HG02970 (cell line): ENCODE data around the gene VPS18.
A peak's percentile ranks its signal among the peaks of the same experiment; 100 is the strongest.

ENCODE experiments used
- ATAC-seq: cut with Tn5 transposase; IDR thresholded peaks from one replicate; pipeline ENCODE4 v1.9.1; 2021; ENCODE audit warnings: mild to moderate bottlenecking, moderate library complexity, moderate number of reproducible peaks; ENCODE audit not compliant: unreplicated experiment, low FRiP score

The VPS18 gene

GRCh38 chr15:40932649-40933516, 38.6 kb downstream of the VPS18 start:
- no peak for ATAC-seq

GRCh38 chr15:40933517-40933902, 39.3 kb downstream of the VPS18 start:
- no peak for ATAC-seq

- no peak for ATAC-seq
Observed at GRCh38 chr15:40934457-40934856, 40.2 kb downstream of the VPS18 start.

DNA sequence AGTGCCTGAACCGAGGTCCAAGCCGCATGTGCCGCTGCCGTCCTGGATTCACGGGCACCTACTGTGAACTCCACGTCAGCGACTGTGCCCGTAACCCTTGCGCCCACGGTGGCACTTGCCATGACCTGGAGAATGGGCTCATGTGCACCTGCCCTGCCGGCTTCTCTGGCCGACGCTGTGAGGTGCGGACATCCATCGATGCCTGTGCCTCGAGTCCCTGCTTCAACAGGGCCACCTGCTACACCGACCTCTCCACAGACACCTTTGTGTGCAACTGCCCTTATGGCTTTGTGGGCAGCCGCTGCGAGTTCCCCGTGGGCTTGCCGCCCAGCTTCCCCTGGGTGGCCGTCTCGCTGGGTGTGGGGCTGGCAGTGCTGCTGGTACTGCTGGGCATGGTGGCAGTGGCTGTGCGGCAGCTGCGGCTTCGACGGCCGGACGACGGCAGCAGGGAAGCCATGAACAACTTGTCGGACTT, 42.0 kb downstream of the VPS18 start:
- ATAC-seq = no peak

- no peak for ATAC-seq
Observed at GRCh38 chr15:40936709-40937666, 42.7 kb downstream of the VPS18 start.

DNA sequence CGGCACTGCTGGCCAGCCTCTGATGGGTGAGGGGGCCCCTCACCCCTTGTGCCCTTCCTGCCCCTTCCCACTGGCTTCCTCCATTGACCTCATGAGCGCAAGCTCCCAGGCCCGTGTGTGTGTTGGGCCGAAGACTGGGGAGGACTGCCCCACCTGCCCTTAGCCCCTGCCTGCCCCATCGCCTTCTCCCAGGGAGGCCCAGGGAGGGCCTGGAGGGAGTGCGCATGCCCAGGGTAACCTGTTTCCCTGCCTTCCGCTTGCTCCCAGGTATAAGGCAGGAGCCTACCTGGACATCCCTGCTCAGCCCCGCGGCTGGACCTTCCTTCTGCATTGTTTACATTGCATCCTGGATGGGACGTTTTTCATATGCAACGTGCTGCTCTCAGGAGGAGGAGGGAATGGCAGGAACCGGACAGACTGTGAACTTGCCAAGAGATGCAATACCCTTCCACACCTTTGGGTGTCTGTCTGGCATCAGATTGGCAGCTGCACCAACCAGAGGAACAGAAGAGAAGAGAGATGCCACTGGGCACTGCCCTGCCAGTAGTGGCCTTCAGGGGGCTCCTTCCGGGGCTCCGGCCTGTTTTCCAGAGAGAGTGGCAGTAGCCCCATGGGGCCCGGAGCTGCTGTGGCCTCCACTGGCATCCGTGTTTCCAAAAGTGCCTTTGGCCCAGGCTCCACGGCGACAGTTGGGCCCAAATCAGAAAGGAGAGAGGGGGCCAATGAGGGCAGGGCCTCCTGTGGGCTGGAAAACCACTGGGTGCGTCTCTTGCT, 43.7 kb downstream of the VPS18 start:
- no peak for ATAC-seq

GRCh38 chr15:40938536-40938870, 44.3 kb downstream of the VPS18 start:
- no peak for ATAC-seq

GRCh38 chr15:40940296-40940801, 46.1 kb downstream of the VPS18 start:
- ATAC-seq = no peak

- ATAC-seq = no peak
Observed at GRCh38 chr15:40941068-40941527, 46.8 kb downstream of the VPS18 start.

DNA sequence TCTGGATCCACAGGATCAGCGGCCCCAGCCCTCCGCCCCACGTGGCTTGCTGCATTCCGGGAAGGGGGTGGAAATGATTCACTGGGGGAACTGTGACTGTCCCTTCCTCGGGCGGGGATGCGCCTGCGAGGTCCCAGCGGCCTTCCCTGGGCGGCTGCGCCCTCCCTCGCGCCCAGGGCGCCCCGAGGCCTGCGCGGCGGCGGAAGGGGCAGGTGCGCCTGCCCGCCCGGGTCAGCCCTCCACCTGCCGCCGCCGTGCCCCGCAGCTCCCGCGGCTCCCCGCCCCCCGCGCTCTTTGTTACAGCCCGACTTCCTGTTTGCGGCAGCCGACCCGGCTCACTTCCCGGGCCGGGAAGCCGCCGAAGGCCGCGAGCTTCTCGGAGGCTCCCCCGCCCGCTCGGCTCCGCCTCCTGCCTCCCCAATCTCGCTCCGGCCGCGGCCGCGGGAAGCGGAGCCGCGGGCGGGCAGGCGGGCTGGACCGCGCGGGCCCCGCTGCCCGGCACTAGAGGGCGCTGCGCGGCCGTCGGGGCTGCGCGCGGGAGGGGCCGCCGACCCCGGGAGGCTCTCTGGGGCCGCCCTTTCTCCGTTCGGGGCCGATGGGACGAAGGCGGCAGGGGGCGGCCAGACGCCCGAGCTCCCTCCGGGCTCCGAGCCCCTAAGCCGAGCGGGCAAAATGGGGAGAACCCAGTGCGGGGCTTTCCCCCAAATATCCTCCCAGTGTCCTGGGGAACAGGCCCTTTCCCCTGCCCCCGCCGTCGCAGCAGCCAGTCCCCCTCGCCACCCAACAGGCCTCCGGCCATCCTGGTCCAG, 47.5 kb downstream of the VPS18 start:
- peak; percentile 64 for ATAC-seq

DNA sequence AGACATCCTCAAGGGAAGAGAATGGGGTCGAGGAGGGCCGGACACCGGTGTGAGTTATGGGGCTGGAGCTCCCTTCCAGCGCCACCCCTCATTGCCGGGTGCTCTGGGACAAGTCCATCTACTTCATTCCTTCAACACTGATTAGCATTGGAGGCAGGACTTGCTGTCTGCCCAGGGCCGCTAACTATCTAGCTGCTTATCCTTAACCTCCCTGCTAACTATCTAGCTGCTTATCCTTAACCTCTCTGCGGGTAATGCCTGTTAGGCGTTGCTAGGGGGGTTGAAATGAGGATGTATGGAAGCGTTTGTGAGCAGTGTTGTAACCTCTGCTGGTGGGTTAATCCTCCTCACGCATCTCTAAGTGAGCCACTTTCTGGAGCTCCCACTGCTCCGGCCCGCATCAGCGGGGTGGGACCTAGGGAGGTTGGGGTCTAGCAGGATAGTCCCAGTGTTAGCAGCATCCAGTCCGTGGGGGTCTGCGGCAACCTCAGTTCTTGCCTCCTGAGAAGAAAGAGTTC, 48.1 kb downstream of the VPS18 start:
- no peak for ATAC-seq

DNA sequence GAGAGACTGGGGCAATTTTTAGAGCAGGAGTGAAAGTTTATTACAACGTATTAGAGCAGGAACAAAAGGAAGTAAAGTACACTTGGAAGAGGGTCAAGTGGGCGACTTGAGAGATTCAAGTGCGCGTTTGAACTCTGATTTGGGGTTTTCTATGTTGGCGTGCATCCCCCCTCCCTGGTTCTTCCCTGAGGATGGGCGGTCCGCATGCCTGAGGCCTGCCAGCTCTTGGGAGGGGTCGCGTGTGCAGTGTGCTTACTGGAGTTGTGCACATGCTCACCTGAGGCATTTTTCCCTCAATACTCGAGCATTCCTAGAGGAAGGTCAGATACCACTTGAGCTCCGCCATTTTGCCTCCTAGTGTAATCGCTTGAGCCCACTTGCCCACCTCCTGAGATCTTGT, 48.6 kb downstream of the VPS18 start:
- ATAC-seq = no peak

GRCh38 chr15:40943764-40944365, 49.6 kb downstream of the VPS18 start:
- ATAC-seq = no peak

- no peak for ATAC-seq
Observed at GRCh38 chr15:40944510-40945296, 50.5 kb downstream of the VPS18 start.

DNA sequence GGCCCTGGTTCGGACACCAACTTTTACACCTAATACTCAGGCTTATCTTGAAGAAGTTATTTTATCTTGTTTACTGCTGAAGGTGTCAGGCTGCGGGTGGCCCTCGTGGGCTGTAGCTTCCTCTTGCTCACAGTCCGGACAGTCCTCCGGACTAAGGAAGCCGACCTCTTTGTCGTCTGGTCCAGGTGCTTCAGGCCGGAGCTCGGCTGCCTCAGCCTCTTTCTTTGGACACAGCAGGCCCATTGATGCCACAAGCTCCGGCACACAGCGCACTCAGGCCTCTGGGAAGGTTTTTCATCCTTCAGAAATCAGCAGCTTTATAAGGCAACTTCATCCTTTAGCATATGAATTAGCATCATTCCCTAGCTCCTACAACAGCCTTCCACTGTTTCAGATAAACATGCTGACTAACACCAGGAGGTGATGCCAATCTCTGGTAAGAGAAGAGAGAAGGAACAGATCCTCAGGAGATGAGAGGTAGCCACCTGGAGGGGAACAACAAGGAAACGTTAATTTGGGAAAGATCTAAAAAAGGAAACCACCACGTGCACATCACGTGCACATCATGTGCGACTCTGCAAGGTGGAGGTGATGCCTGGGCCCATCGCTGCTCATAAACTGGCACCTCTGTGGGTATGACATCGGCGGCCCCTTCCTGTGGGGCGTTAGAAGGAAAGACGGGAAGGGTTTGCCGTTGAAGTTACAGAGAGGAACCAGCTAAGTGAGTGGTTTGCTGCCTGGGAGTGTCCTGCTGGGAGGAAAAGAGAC, 54.6 kb downstream of the VPS18 start:
- ATAC-seq = no peak

- ATAC-seq = no peak
Observed at GRCh38 chr15:40949756-40950207, 55.5 kb downstream of the VPS18 start.

GRCh38 chr15:40951764-40952163, 57.5 kb downstream of the VPS18 start:
- no peak for ATAC-seq
